B cell (primary cell): ENCODE data around the gene RBPJ.

Experiments used
- CTCF ChIP-seq: fragments of 200-600 bp; IDR thresholded peaks from one replicate; pipeline ENCODE4 v1.8.0; 2022; ENCODE audit warnings: antibody characterized with exemption, mild to moderate bottlenecking
- EZH2 ChIP-seq: IDR thresholded peaks from 2 replicates; pipeline ENCODE4 v1.6.1; 2012; ENCODE audit warnings: borderline replicate concordance, low read depth, mild to moderate bottlenecking, moderate library complexity, low read length; ENCODE audit not compliant: insufficient read depth, poor library complexity, severe bottlenecking

GRCh38 chr4:26284536-26284935 lies 36.3 kb upstream of the RBPJ start:
- TF ChIP-seq CTCF = no peak
- no peak for TF ChIP-seq EZH2
